PFSK-1 (cell line): ENCODE results near the gene HDAC4.

Source experiments
- FOXP2 ChIP-seq: optimal IDR thresholded peaks from 2 replicates; pipeline ENCODE3; 2011; ENCODE audit warnings: borderline replicate concordance, control low read depth, inconsistent platforms; ENCODE audit not compliant: insufficient read depth; ENCODE audit errors: extremely low read length, extremely low read depth
- POLR2AphosphoS5 ChIP-seq: IDR thresholded peaks from 2 replicates; pipeline ENCODE4 v1.6.1; 2012; ENCODE audit warnings: low read depth, mild to moderate bottlenecking, control low read depth, low read length, moderate library complexity
- REST ChIP-seq, 2 experiments: IDR thresholded peaks; 2 replicates each; pipeline versions ENCODE4 v1.6.1 to v1.8.0; 2011 to 2012; ENCODE audit warnings: low read depth in 2 of 2, low read length in 2 of 2, control low read depth in 1 of 2, inconsistent platforms in 1 of 2, mild to moderate bottlenecking in 1 of 2, moderate library complexity in 1 of 2; ENCODE audit not compliant: insufficient read depth in 1 of 2
- SIN3A ChIP-seq: IDR thresholded peaks from 2 replicates; pipeline ENCODE4 v1.6.1; 2012; ENCODE audit warnings: mild to moderate bottlenecking, low read length, moderate library complexity, borderline replicate concordance; ENCODE audit not compliant: insufficient read depth
- TAF1 ChIP-seq: IDR thresholded peaks from 2 replicates; pipeline ENCODE4 v1.6.1; 2012; ENCODE audit warnings: low read length, control low read depth, borderline replicate concordance; ENCODE audit not compliant: insufficient read depth

The HDAC4 gene

DNA sequence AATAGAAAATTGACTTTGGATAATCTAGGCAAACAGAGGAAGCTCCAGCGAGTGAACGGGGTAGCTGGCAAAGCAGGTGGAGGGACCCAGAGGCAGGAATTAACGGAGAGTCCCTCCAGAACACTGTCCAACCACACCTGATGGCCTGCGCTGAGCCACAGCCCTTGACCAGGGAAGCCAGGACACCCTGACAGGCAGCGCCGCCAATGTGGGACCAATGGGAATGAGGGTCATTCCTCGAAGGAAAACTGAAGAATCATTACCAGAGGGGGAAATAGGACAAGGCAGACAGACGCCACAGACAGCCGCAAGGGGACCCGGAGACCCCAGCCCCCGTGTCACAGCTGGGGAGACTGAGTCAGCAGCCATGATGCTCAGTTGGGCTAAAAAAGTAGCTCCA, 40.8 kb downstream of the HDAC4 start:
- TF ChIP-seq TAF1 = no peak
- TF ChIP-seq SIN3A = no peak

DNA sequence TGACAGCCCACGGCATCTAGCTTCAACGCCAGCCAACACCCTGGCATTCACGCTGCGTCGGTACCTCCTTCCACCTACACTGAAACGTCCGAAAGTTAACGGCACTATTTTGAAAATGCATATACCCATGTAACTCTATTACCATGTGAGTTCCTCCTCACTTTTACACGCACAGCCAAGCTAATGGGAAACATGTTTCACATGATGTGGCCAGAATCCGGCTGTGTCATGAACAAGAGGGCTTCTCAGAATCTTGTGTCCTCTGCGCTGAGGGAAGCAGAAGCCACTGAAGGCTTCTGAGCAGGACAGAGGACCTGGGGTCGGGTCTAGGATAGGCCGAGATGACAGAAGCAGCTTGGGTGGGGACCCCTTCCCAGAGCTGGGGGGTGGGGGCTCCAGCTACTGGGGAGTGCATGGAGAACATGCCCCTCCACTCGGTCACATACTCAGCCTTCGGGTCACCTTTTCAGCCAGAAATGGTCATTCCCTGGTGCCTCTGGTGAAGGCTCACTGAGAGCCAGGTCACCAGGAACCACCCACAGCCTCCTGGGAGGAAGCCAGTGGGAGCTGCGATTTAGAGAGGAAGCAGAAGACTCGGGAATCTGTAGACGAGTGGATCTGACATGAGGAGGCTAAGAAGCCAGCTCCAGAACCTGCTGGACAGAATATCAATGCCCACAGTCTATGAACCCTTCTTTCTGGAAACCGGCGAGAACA, 41.5 kb downstream of the HDAC4 start:
- TF ChIP-seq REST (IDR thresholded peaks at IDR 0.05; ENCODE audit: insufficient read depth in 1 of 2, low read depth in 2 of 2, low read length in 2 of 2) (no peak), FOXP2 (no peak)

DNA sequence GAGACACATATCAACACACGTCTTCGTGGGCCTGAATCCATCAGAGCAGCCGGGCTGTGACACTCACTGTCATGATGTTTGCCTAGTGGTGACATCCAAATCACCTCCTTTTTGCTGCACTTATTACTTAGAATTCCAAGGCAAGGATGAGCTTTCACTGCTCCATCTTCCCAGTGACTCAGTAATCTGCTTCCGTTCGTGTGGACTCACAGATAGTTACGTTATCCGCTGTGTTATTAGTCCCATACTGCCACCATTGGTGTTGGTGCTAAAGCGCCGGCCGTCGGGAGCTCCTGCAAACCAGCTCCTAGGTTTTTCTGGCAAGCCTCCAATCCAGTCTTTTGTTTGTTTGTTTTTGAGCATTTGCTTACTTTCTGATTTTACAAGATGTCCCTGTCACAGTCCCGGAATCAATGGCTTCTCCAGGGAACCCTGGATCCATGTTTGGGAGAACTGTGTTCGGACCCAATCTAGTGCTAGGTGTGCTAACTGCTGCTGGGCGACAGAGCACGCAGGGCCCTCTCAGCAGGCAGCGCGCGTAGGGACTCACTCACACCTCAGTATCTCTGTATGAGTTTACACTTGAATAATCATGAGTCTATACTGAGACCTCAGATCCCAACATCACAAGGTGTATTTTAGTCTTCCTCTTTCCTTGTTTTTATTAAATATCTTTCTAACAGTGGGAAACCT, 42.6 kb downstream of the HDAC4 start:
- TF ChIP-seq POLR2AphosphoS5 = no peak

GRCh38 chr2:239355724-239356123, 45.1 kb downstream of the HDAC4 start:
- TF ChIP-seq POLR2AphosphoS5 = no peak
- no peak for TF ChIP-seq SIN3A
- TF ChIP-seq TAF1 = no peak
- no peak for TF ChIP-seq REST (IDR thresholded peaks at IDR 0.05; ENCODE audit: insufficient read depth in 1 of 2, low read depth in 2 of 2, low read length in 2 of 2)
- TF ChIP-seq FOXP2 = no peak

DNA sequence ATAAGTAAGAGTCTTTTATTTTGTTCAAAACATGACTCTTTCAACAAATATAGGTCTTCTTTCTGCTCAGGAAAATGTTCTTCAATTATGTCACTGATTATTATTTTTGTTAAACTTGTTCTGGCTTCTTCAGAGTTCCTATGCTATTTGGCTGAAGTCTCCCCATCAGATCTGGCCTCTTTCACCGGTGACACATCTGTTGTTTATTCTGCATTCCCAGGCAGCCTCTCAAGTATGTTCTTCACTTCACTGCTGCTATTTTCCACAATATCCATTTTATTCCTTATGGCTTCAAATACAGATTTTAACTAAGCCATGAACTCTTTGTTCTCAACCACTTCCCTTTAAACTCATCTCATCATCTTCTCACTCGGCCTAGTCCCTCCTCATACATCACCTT, 45.7 kb downstream of the HDAC4 start:
- TF ChIP-seq SIN3A (no peak), FOXP2 (no peak), TAF1 (no peak), POLR2AphosphoS5 (no peak), REST (IDR thresholded peaks at IDR 0.05; ENCODE audit: insufficient read depth in 1 of 2, low read depth in 2 of 2, low read length in 2 of 2) (no peak)

- TF ChIP-seq POLR2AphosphoS5 (no peak), FOXP2 (no peak), REST (IDR thresholded peaks at IDR 0.05; ENCODE audit: insufficient read depth in 1 of 2, low read depth in 2 of 2, low read length in 2 of 2) (no peak), SIN3A (no peak), TAF1 (no peak)
These were observed 46.1 kb downstream of the HDAC4 start for GRCh38 chr2:239354791-239355136.
